K562 (cell line): Measurements from ENCODE around the gene GPER1. TPM values are rescaled to one million over a fixed set of nuclear protein-coding genes. Genes with fewer than 3 reads are reported as not detected.

Experiments used
- JUNB ChIP-seq: fragments of 450-650 bp; formaldehyde crosslinking; conservative IDR thresholded peaks from 2 replicates; pipeline ENCODE4 v1.4.0; 2020; ENCODE audit warnings: mild to moderate bottlenecking
- POLR3G ChIP-seq: IDR thresholded peaks from 2 replicates; pipeline ENCODE4 v1.6.1; 2011; ENCODE audit not compliant: insufficient read length, insufficient replicate concordance; ENCODE audit errors: extremely low read depth
- TRIM28 ChIP-seq: fragments of 450-650 bp; IDR thresholded peaks from 2 replicates; pipeline ENCODE4 v1.6.1; 2017
- ZFX ChIP-seq: sonication (generic); formaldehyde crosslinking; IDR thresholded peaks from 2 replicates; pipeline ENCODE4 v1.8.0; 2022; ENCODE audit warnings: mild to moderate bottlenecking, missing genetic modification reagents, moderate library complexity
- polyA plus RNA-seq, 8 experiments: library from polyadenylated mRNA; depleted of rRNA in 4 of 8; stranded (reverse) in 5 of 8; unstranded in 3 of 8; fragments of >200 nt; fragmentation: Nextera tagmentation in 2 of 8; fragmentation: Illumina TruSeq in 1 of 8; extraction: Ambion mirVana in 2 of 8; extraction: Trizol in 1 of 8; gene quantifications; 2 replicates each; pipeline versions ENCODE4 v1.2.1 to v1.2.3, GENCODE V29; 2011 to 2014; ENCODE audit warnings: inconsistent platforms in 1 of 8, missing spikeins in 1 of 8
- total RNA-seq, 7 experiments: library from RNA; depleted of rRNA in 6 of 7; stranded (reverse); fragments of >200 nt in 6 of 7; fragmentation: Illumina TruSeq in 2 of 7; extraction: Trizol in 2 of 7; gene quantifications; 2 replicates each; pipeline versions ENCODE4 v1.2.1 to v1.2.3, GENCODE V29; 2011 to 2021; ENCODE audit warnings: low replicate concordance in 1 of 7
- TF ChIP-seq, protein P1 (sequence below): fragments of 250-450 bp; sonication (Bioruptor Pico); IDR thresholded peaks from 2 replicates; pipeline ENCODE4 v1.9.0; 2021; ENCODE audit warnings: mild to moderate bottlenecking, inconsistent platforms
- TF ChIP-seq, protein P2 (sequence below): fragments of 250-450 bp; sonication (Bioruptor Pico); IDR thresholded peaks from 2 replicates; pipeline ENCODE4 v1.8.0; 2022; ENCODE audit warnings: inconsistent platforms, mild to moderate bottlenecking, moderate library complexity, borderline replicate concordance
- TF ChIP-seq, protein P3 (sequence below): fragments of 250-450 bp; sonication (Bioruptor Pico); IDR thresholded peaks from 2 replicates; pipeline ENCODE4 v1.5.0; 2021; ENCODE audit warnings: mild to moderate bottlenecking, moderate library complexity
- TF ChIP-seq, protein P4 (sequence below): sonication (generic); IDR thresholded peaks from 2 replicates; pipeline ENCODE4 v1.6.1; 2016

GPER1 gene
- total and polyA plus RNA-seq, 9 of the 15 experiments (the other 6 are each of a cell fraction or from before 2014, with no cell fraction given), result 0.04 to 0.09 (median 0.08) TPM; not detected in 6

DNA sequence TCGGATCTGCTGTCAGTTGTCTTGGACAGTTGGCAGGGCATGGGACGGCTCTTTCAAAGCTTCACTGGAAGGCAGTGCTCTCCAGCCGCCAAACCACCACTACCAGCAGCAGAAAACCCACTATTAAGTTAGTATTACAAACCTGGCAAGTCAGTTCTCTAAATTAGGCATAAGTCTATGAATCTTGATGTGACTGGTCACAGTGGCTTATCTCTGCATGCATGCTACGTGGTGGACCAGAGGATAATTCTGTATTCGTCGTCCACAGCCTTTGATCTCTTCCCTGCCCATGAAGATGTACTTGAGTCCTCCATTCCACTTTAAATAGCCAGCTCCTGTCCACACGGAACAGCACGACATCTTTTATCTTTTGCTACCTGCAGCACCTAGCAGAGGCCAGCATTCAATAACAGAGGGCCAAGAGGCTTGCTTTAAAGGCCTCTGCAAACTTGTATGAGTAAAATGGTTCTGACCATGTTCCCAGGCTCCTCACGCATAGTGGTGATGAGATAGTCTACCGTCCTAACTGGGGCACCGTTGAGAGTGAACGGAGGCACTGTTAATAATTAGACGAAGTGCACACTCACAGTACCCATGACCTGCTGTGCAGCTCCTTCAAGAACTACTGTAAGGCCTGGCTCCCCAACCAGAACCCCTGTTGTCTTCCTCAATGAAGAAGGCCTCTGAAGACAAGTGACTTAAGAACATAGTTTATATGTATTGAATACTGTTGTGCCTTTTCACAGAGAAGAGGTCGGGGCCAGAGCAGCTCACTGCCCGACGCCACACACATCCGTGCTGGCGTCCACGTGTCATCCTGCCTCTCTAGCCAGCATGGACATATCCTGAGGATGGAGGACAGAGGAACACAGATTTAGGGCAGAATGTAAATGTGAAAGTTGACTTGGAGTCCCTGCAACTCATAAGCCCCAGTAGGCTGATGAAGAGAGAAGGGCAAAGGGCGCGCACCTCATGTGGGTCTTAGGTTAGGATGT, 42.5 kb upstream of the GPER1 start (continued):
- TF ChIP-seq, protein P1, sequence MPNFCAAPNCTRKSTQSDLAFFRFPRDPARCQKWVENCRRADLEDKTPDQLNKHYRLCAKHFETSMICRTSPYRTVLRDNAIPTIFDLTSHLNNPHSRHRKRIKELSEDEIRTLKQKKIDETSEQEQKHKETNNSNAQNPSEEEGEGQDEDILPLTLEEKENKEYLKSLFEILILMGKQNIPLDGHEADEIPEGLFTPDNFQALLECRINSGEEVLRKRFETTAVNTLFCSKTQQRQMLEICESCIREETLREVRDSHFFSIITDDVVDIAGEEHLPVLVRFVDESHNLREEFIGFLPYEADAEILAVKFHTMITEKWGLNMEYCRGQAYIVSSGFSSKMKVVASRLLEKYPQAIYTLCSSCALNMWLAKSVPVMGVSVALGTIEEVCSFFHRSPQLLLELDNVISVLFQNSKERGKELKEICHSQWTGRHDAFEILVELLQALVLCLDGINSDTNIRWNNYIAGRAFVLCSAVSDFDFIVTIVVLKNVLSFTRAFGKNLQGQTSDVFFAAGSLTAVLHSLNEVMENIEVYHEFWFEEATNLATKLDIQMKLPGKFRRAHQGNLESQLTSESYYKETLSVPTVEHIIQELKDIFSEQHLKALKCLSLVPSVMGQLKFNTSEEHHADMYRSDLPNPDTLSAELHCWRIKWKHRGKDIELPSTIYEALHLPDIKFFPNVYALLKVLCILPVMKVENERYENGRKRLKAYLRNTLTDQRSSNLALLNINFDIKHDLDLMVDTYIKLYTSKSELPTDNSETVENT, result no peak
- TF ChIP-seq POLR3G (no peak), JUNB (CRISPR knock-in tag) (no peak), TRIM28 (no peak), ZFX (CRISPR knock-in tag) (0 out of 2 replicates have a peak, but pooled peaks have one; percentile 3)
- TF ChIP-seq, protein P2, sequence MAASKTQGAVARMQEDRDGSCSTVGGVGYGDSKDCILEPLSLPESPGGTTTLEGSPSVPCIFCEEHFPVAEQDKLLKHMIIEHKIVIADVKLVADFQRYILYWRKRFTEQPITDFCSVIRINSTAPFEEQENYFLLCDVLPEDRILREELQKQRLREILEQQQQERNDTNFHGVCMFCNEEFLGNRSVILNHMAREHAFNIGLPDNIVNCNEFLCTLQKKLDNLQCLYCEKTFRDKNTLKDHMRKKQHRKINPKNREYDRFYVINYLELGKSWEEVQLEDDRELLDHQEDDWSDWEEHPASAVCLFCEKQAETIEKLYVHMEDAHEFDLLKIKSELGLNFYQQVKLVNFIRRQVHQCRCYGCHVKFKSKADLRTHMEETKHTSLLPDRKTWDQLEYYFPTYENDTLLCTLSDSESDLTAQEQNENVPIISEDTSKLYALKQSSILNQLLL (CRISPR knock-in tag), result no peak
- TF ChIP-seq, protein P3, sequence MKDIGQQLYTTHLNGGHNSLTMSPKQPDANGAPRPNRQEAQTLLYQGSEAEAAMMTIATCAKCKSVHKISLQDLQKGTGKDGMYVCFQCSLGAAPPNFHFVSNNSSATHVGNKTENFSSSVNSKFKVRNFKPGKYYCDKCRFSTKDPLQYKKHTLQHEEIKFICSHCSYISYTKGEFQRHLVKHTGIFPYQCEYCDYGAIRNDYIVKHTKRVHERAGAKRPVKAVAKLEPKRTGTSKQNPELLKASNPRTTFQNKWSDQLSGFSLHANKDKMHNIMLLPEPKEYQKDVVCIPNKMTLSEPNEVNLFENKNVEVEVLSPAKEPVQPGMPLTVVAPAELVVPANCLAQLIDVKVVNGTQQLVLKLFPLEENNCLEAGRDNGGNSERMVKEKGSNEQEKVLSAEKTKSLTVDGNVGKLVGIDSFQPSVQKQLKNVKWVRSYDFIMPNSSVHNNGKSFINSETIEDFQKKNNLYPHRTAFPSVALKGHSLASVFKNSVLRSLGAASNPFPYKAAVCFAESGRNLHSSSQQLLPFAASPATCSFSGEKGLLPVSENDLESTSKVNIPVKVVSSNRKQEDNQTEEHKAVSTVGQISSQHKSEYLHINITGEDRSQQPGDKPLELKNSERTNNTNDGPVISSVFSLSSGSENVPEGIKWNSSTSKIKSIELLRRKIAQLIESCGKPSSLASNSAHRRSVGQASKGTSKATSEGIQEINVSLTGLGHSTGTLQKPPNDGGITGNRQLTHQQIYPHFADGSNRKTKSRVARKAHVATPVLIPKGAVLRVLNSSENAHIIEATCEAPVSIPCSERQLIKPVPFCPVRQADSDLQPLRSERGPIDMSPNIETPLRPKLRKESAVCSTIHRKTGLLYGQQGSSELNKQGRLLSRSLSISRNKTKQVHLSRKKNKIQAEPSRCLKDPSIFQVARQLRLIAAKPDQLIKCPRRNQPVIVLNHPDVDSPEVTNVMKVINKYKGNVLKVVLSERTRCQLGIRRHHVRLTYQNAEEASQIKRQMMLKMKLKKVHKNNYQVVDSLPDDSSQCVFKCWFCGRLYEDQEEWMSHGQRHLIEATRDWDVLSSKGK, result no peak
- TF ChIP-seq, protein P4, sequence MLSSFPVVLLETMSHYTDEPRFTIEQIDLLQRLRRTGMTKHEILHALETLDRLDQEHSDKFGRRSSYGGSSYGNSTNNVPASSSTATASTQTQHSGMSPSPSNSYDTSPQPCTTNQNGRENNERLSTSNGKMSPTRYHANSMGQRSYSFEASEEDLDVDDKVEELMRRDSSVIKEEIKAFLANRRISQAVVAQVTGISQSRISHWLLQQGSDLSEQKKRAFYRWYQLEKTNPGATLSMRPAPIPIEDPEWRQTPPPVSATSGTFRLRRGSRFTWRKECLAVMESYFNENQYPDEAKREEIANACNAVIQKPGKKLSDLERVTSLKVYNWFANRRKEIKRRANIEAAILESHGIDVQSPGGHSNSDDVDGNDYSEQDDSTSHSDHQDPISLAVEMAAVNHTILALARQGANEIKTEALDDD, result peak; percentile 43; the same call in 1 of the 2 replicates
